Inferior parietal cortex (tissue), 1 donor: ENCODE results near the gene SNRNP25.

Experiments used
- DNase-seq: peaks from one replicate; pipeline ENCODE4 v3.0.0-alpha.2; 2016; ENCODE audit errors: extremely low spot score

Gene SNRNP25

DNA sequence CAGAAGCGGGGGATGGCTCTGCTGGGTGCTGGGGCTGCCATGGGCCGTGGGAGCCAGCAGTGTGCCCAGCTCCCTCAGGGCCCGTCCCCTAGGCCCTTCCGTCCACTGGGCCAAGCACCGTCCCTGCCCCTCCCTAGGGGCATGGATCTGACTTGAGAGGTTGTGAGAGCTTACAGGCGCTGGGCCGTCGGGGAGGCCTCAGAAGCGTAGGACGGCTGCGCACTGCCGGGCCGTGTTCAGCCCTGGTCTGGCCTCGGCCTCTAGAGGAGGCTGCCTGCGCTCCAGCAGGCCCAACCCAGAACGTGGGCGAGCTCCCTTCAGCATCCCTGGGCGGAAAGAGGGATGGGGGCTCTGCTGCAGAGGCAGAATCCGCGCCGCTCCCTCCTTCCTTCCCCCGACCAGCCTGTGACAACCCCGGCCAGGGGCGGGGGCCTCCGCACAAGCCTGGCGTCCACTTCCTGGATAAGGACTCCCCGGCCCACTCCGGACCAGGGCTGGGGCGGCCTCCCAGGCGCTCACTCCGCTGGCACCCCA is 23.7 kb downstream of the SNRNP25 start:
- DNase-seq: no peak

GRCh38 chr16:77807-78443 is 24.3 kb downstream of the SNRNP25 start, which contains the start of gene MPG:
Gene MPG, plus strand, starts transcription at chr16:78225. Its CDS starts 85 bp downstream, at chr16:78310.
- DNase-seq: peak; percentile 81

DNA sequence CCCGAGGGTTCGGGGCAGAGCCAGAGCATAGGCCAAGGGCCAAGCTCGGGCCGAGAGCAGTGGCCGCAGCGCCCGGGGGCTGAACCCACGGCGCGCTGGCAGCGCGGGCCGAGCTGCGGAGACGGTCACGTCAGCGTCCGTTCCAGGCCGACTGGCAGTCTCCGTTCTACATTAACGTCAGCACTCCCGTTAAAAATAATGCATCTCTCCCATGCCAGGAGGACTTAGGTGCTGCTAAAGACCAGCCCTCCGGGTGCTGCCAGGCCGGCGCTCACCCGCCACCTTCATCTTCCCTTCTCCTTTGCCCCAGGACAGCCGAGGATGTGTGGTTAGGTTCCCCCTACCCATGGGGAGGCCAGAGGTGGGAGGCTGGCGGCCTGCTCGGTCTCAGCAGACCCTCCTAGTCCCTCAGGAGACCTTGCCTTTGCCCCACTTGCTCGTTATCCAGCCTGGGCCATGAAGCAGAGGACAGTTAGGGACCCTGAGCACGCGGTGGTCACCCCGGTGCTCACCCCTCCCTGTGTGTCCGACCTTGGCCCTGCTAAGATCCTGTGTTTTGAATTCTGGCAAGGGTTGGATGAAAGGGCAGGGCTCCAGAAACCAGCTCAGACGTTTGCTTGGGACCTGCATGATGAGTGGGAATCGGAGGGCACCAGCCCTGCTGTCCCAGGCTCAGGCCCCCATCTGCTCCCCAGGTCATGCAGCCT is 25.0 kb downstream of the SNRNP25 start:
- no peak for DNase-seq

DNA sequence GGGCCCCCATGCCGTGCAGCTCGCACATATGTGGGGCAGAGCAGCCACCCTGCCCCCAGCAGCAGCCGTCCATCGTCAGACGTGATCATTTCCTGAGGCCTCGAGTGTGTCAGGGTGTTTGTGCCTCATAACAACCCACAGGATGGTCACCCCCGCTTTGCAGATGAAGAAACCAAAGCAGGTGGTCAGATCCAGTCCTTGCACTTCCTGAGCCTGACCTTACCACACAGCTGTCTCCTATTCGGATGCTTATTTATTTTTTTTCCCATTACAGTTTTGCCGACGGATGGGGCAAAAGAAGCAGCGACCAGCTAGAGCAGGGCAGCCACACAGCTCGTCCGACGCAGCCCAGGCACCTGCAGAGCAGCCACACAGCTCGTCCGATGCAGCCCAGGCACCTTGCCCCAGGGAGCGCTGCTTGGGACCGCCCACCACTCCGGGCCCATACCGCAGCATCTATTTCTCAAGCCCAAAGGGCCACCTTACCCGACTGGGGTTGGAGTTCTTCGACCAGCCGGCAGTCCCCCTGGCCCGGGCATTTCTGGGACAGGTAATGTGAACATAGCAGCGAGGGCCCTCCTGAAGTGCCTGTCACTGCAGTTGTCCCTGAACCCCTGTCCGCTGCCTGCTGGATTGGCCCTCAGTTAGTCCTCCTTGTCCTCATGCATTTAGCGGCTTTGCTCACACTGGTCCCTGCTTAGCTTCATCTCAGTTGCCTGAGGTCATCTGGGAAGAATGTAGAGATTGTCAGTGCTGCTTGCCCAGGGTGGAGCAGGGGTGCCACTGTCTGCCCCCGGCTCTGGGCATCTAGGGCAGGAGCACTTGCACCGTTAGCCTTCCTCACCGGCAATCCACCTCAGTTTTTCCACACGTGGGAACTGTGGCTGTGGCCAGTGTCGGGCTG is 25.8 kb downstream of the SNRNP25 start:
- DNase-seq: no peak

- no peak for DNase-seq
Measured at GRCh38 chr16:83060-83603, 29.5 kb downstream of the SNRNP25 start.

- DNase-seq: no peak
Measured at GRCh38 chr16:83781-84615, 30.4 kb downstream of the SNRNP25 start.

GRCh38 chr16:84718-85406 is 31.2 kb downstream of the SNRNP25 start:
- DNase-seq: no peak

GRCh38 chr16:85407-85782 is 31.8 kb downstream of the SNRNP25 start:
- no peak for DNase-seq

DNA sequence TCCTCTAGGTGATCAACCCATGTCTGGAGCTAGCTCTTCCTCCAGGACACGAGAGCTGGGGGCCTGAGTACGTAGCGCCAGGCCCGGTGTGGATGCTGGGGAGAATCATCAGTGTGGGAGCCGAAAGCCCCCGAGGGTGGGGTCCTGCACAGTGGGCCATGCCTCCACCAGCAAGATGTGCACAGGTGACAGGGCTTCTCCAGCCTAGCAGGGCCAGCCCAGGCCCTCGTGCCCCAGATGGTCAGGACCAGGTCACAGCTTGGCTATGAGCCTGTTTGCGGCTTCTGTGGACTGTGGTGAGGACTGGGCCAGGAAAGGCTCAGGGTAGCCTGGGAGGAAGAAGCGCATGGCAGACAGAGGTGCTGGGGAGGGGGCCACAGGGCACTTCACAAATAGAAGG is 32.2 kb downstream of the SNRNP25 start:
- DNase-seq: no peak

- no peak for DNase-seq
Measured at GRCh38 chr16:86483-86952, 32.9 kb downstream of the SNRNP25 start.

DNA sequence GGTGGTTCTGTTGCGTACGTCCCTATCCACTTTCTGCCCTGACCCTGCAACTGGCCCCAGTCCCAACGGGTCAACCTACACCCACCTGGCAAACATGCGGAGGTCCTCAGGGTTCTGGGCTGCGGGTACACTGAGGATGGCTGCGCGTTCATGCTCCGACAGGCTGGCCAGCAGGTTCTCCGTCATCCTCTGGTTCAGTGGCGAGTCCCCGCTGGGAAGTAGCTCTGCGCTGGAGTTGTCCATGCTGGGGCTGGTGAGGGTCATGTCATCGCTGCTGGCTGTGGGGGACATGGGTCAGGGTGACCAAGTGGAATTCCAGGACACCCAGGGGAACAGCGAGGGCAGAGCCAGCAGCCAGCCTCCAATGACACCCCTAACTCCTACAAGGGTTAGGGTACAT is 35.0 kb downstream of the SNRNP25 start:
- DNase-seq: no peak

GRCh38 chr16:89391-90302 is 36.0 kb downstream of the SNRNP25 start:
- DNase-seq: no peak

GRCh38 chr16:91484-91883 is 37.9 kb downstream of the SNRNP25 start:
- DNase-seq: peak; percentile 74

- no peak for DNase-seq
Measured at GRCh38 chr16:92431-93339, 39.1 kb downstream of the SNRNP25 start.

GRCh38 chr16:94918-95265 is 41.3 kb downstream of the SNRNP25 start:
- no peak for DNase-seq

DNA sequence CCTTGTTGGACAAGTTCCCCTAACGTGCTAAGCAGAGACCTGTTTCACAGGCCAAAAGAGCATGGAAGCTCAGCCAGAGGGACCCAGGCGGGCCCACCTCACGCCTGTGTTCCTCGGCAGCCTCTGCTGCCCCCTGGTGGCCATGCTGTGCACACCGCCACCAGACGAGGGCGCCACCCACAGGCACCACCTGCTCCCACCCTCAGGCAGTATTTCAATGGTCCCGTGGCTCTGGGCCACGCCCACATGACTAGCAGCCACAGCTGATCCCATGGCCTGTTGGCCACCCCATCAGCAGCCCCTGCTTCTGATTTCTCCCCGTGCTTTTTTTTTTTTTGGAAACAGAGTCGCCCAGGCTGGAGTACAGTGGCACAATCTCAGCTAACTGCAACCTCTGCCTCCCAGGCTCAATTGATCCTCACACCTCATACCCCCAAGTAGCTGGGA is 43.3 kb downstream of the SNRNP25 start:
- DNase-seq: peak; percentile 83

DNA sequence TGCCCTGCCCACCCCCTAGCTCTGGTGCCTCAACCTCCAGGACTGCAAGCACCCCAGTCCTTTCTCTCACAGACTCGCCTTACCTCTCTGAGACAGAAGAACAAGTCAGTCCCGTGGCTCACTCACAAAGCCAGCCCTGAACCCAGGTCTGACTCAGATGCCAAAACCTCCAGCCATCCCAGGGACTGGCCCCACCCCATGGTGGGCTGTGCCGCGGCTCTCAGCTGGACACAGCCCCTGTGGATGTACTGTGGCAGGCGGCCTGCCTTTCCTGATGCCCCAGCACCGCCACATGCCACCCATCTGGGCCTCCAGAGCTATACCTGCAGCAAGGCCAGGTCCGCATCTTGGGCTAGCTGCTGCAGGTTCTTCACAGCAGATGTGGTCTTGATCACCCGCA is 44.2 kb downstream of the SNRNP25 start:
- no peak for DNase-seq

DNA sequence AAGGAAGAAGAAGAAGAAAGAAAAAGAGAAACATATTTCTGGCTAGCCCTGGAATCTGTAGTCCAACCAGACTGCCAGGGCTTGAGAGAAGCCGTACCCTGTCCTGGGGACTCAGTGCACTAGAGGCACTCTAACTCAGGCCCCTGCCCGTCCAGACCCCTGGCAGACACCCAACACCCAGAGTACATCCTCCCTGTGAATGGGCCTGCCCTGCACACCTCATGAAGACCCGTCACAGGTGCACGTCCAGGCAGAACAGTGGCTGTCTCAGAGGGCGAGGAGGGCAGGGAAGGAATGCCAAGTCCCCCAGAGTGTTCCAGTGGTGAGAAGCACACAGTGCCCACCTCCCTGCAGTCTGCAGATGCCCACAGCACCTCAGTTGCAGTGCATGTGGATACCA is 47.4 kb downstream of the SNRNP25 start:
- no peak for DNase-seq
